HCT116 (cell line): ENCODE results near the gene SLC22A13.

Experiments used
- CTCF ChIP-seq, 3 experiments: fragments of 200-600 bp in 1 of 3; sonication (generic) in 1 of 3; IDR thresholded peaks in 2 of 3; conservative IDR thresholded peaks in 1 of 3; 2 replicates each; pipeline ENCODE4 v1.5.1; 2012 to 2017; ENCODE audit warnings: low read depth in 2 of 3, low read length in 2 of 3, antibody characterized with exemption in 1 of 3, borderline replicate concordance in 1 of 3, control low read depth in 1 of 3, mild to moderate bottlenecking in 1 of 3, mixed read lengths in 1 of 3, mixed run types in 1 of 3, moderate library complexity in 1 of 3; ENCODE audit not compliant: insufficient read depth in 1 of 3
- POLR2AphosphoS5 ChIP-seq: IDR thresholded peaks from 2 replicates; pipeline ENCODE4 v1.6.1; 2011; ENCODE audit warnings: mild to moderate bottlenecking, low read depth, low read length, moderate library complexity
- TF ChIP-seq, protein P1 (sequence below): IDR thresholded peaks from 2 replicates; pipeline ENCODE4 v1.6.1; 2012; ENCODE audit warnings: low read depth

DNA sequence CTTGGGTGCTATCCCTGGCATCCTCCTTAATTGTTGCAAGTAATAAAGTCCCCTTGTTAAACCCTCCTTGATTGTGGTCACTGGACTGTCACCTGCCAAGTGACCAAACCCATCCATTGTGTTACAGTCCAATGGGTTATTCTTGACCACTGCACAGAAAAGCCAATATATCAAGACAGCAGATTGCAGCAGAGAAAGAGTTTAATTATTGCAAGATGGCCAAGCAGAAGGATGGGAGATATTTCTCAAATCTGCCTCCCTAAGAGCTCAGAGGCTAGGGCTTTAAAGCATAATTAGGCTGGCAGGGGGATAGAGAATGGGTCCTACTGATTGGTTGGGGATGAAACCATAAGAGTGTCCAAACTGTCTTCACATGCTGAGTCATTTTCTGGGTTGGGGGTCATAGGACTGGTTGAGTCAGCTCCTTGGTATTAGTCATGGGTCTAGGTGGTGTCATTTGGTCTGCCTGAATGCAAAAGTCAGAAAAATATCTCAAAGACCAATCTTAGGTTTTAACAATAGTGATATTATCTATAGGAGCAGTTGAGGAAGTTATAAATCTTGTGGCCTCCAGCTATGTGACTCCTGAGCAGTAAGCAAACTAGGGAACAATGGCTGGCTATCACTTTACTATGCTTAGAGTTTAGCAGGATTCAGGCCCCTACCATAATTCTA lies 61.9 kb downstream of the SLC22A13 start:
- TF ChIP-seq, protein P1, sequence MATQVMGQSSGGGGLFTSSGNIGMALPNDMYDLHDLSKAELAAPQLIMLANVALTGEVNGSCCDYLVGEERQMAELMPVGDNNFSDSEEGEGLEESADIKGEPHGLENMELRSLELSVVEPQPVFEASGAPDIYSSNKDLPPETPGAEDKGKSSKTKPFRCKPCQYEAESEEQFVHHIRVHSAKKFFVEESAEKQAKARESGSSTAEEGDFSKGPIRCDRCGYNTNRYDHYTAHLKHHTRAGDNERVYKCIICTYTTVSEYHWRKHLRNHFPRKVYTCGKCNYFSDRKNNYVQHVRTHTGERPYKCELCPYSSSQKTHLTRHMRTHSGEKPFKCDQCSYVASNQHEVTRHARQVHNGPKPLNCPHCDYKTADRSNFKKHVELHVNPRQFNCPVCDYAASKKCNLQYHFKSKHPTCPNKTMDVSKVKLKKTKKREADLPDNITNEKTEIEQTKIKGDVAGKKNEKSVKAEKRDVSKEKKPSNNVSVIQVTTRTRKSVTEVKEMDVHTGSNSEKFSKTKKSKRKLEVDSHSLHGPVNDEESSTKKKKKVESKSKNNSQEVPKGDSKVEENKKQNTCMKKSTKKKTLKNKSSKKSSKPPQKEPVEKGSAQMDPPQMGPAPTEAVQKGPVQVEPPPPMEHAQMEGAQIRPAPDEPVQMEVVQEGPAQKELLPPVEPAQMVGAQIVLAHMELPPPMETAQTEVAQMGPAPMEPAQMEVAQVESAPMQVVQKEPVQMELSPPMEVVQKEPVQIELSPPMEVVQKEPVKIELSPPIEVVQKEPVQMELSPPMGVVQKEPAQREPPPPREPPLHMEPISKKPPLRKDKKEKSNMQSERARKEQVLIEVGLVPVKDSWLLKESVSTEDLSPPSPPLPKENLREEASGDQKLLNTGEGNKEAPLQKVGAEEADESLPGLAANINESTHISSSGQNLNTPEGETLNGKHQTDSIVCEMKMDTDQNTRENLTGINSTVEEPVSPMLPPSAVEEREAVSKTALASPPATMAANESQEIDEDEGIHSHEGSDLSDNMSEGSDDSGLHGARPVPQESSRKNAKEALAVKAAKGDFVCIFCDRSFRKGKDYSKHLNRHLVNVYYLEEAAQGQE: no peak
- TF ChIP-seq POLR2AphosphoS5 (no peak), CTCF (IDR thresholded peaks at IDR 0.05 in 2 of 3, conservative IDR thresholded peaks at IDR 0.05 in 1 of 3; ENCODE audit: borderline replicate concordance in 1 of 3, insufficient read depth in 1 of 3, low read depth in 2 of 3, low read length in 2 of 3) (no peak)
